HG03045 (cell line): ENCODE data around the gene OSBPL3.
A peak's percentile ranks its signal among the peaks of the same experiment; 100 is the strongest.

Source experiments
- ATAC-seq: cut with Tn5 transposase; IDR thresholded peaks from one replicate; pipeline ENCODE4 v1.9.1; 2021; ENCODE audit warnings: mild to moderate bottlenecking, moderate library complexity; ENCODE audit not compliant: unreplicated experiment

OSBPL3 gene

GRCh38 chr7:24980534-24981170 is 674 bp upstream of the OSBPL3 start:
- peak; percentile 18 for ATAC-seq

- ATAC-seq: peak; percentile 49
These were observed 512 bp downstream of the OSBPL3 start for GRCh38 chr7:24979470-24979862.

GRCh38 chr7:24978843-24979469 is 1.0 kb downstream of the OSBPL3 start:
- ATAC-seq: peak; percentile 0

- ATAC-seq: no peak
These were observed 4.2 kb downstream of the OSBPL3 start for GRCh38 chr7:24975644-24976260.

- ATAC-seq: no peak
These were observed 4.8 kb downstream of the OSBPL3 start for GRCh38 chr7:24975172-24975571.

GRCh38 chr7:24974026-24974832 is 5.7 kb downstream of the OSBPL3 start:
- ATAC-seq: no peak

- no peak for ATAC-seq
These were observed 7.0 kb downstream of the OSBPL3 start for GRCh38 chr7:24972991-24973390.

- ATAC-seq: no peak
These were observed 7.9 kb downstream of the OSBPL3 start for GRCh38 chr7:24972166-24972477.

GRCh38 chr7:24971333-24972165 is 8.4 kb downstream of the OSBPL3 start:
- no peak for ATAC-seq

- ATAC-seq: no peak
These were observed 9.3 kb downstream of the OSBPL3 start for GRCh38 chr7:24970676-24971075.

GRCh38 chr7:24968165-24968564 is 11.8 kb downstream of the OSBPL3 start:
- no peak for ATAC-seq

GRCh38 chr7:24967696-24968095 is 12.3 kb downstream of the OSBPL3 start:
- no peak for ATAC-seq

GRCh38 chr7:24966802-24967201 is 13.2 kb downstream of the OSBPL3 start:
- no peak for ATAC-seq

GRCh38 chr7:24965831-24966708 is 13.9 kb downstream of the OSBPL3 start:
- ATAC-seq: peak; percentile 89

- ATAC-seq: no peak
These were observed 15.8 kb downstream of the OSBPL3 start for GRCh38 chr7:24964191-24964590.

- peak; percentile 29 for ATAC-seq
These were observed 16.8 kb downstream of the OSBPL3 start for GRCh38 chr7:24963218-24963617.

- no peak for ATAC-seq
These were observed 17.5 kb downstream of the OSBPL3 start for GRCh38 chr7:24962418-24962962.

- ATAC-seq: no peak
These were observed 20.1 kb downstream of the OSBPL3 start for GRCh38 chr7:24959735-24960485.

GRCh38 chr7:24958399-24958798 is 21.6 kb downstream of the OSBPL3 start:
- ATAC-seq: no peak
